OCI-LY3 (cell line): ENCODE measurements around the gene EWSR1.

Source experiments
- H2AFZ ChIP-seq: fragments of 200-600, 300-600 bp; shearing (Covaris generic); 2 replicates; pipeline ENCODE4 v1.6.0; 2014; ENCODE audit warnings: antibody characterized with exemption, low read depth, low read length
- H3K27ac ChIP-seq: fragments of 200-600, 300-600 bp; sonication (generic); 2 replicates; pipeline ENCODE4 v1.5.1; 2014; ENCODE audit warnings: mild to moderate bottlenecking, low read length, moderate library complexity, mixed read lengths
- H3K27me3 ChIP-seq: fragments of 200-600, 300-600 bp; sonication (generic); 2 replicates; pipeline ENCODE4 v1.6.1; 2014; ENCODE audit warnings: low read depth, low read length, mixed read lengths
- H3K36me3 ChIP-seq: fragments of 200-600, 300-600 bp; sonication (generic); replicated peaks from 2 replicates; pipeline ENCODE3; 2014; ENCODE audit warnings: low read depth, low read length, mixed read lengths
- H3K4me1 ChIP-seq: fragments of 300-600, 200-600 bp; sonication (generic); 2 replicates; pipeline ENCODE4 v1.6.1; 2014; ENCODE audit warnings: low read length, mixed read lengths
- H3K4me2 ChIP-seq: fragments of 200-600, 300-600 bp; sonication (generic); 2 replicates; pipeline ENCODE4 v1.6.1; 2014; ENCODE audit warnings: low read length, mixed read lengths
- H3K4me3 ChIP-seq: fragments of 300-600, 200-600 bp; sonication (generic); 2 replicates; pipeline ENCODE4 v1.5.1; 2014; ENCODE audit warnings: antibody characterized with exemption, mild to moderate bottlenecking, low read length, moderate library complexity
- H3K79me2 ChIP-seq: fragments of 300-600, 200-600 bp; shearing (Covaris generic); 2 replicates; pipeline ENCODE4 v1.6.1; 2014; ENCODE audit warnings: mild to moderate bottlenecking, low read length, mixed read lengths
- H3K9ac ChIP-seq: fragments of 300-600, 200-600 bp; shearing (Covaris generic); 2 replicates; pipeline ENCODE4 v1.6.0; 2014; ENCODE audit warnings: mild to moderate bottlenecking, low read length, moderate library complexity
- H3K9me3 ChIP-seq: fragments of 200-600, 300-600 bp; shearing (Covaris generic); 2 replicates; pipeline ENCODE4 v1.6.1; 2014; ENCODE audit warnings: low read length, mixed read lengths; ENCODE audit not compliant: insufficient read depth
- H4K20me1 ChIP-seq: fragments of 200-600, 300-600 bp; sonication (generic); 2 replicates; pipeline ENCODE4 v1.6.1; 2016; ENCODE audit warnings: low read length, mixed read lengths; ENCODE audit not compliant: insufficient read depth
- CTCF ChIP-seq: fragments of 200-600, 300-600 bp; sonication (generic); IDR thresholded peaks from 2 replicates; pipeline ENCODE4 v1.5.1; 2014; ENCODE audit warnings: antibody characterized with exemption, low read length, low read depth
- EZH2phosphoT487 ChIP-seq: fragments of 200-600 bp; shearing (Covaris generic); IDR thresholded peaks from 2 replicates; pipeline ENCODE4 v1.6.1; 2018; ENCODE audit warnings: antibody characterized with exemption, mixed run types, low read depth

The EWSR1 gene

GRCh38 chr22:29310065-29310862 lies 42.2 kb downstream of the EWSR1 start:
- no peaks in the 10 kb centered on the region for H3K36me3 ChIP-seq
- no peak for TF ChIP-seq EZH2phosphoT487
- no peak for TF ChIP-seq CTCF
- H4K20me1 ChIP-seq: no peaks in the 10 kb centered on the region
- no peak overlapping the region for H3K9ac ChIP-seq
- no peak overlapping the region for H2AFZ ChIP-seq
- peaks cover 4% of the 10 kb centered on the region; the same call in 1 of the 2 replicates for H3K4me1 ChIP-seq
- H3K4me3 ChIP-seq: no peak overlapping the region
- no peaks in the 10 kb centered on the region for H3K9me3 ChIP-seq
- H3K27me3 ChIP-seq: peaks cover 5% of the 10 kb centered on the region; the same call in 1 of the 2 replicates
- H3K27ac ChIP-seq: no peak overlapping the region
- H3K4me2 ChIP-seq: no peak overlapping the region
- H3K79me2 ChIP-seq: no peaks in the 10 kb centered on the region

GRCh38 chr22:29310863-29311339 lies 42.8 kb downstream of the EWSR1 start:
- Histone ChIP-seq H3K4me2 (no peak overlapping the region), H3K9me3 (no peaks in the 10 kb centered on the region), H3K36me3 (no peaks in the 10 kb centered on the region), H4K20me1 (no peaks in the 10 kb centered on the region), H3K4me3 (no peak overlapping the region), H3K9ac (no peak overlapping the region), H3K27ac (no peak overlapping the region), H3K27me3 (peaks cover 5% of the 10 kb centered on the region; the same call in 1 of the 2 replicates), H2AFZ (no peak overlapping the region), H3K4me1 (peaks cover 4% of the 10 kb centered on the region; the same call in 1 of the 2 replicates), H3K79me2 (no peaks in the 10 kb centered on the region)
- TF ChIP-seq EZH2phosphoT487 (no peak), CTCF (no peak)

GRCh38 chr22:29311464-29312217 lies 43.6 kb downstream of the EWSR1 start:
- Histone ChIP-seq H3K9ac (no peak overlapping the region), H3K4me1 (no peaks in the 10 kb centered on the region; the same call in 1 of the 2 replicates)

More at GRCh38 chr22:29311464-29312217, 43.6 kb downstream of the EWSR1 start:
- H3K27ac ChIP-seq: no peak overlapping the region
- peaks cover under 1% of the 10 kb centered on the region; the same call in 1 of the 2 replicates for H3K27me3 ChIP-seq
- H4K20me1 ChIP-seq: no peaks in the 10 kb centered on the region
- H3K79me2 ChIP-seq: no peaks in the 10 kb centered on the region
- no peaks in the 10 kb centered on the region for H3K9me3 ChIP-seq
- no peak overlapping the region for H2AFZ ChIP-seq
- no peaks in the 10 kb centered on the region for H3K36me3 ChIP-seq
- TF ChIP-seq EZH2phosphoT487 (no peak), CTCF (no peak)
- H3K4me3 ChIP-seq: no peak overlapping the region
- no peak overlapping the region for H3K4me2 ChIP-seq
